Measurements from ENCODE around the gene WFDC6.

GRCh38 chr20:45552456-45552855, 13.2 kb upstream of the WFDC6 start:
- no peak for TF ChIP-seq POLR2A (IDR thresholded peaks at IDR 0.05)
- no peak for TF ChIP-seq CTCF (IDR thresholded peaks at IDR 0.05)

Data from adrenal gland (tissue), 5 donors.